GF-D8 (cell line): ENCODE results near the gene MTMR4.
A peak's percentile ranks its signal among the peaks of the same experiment; 100 is the strongest.
"Not testable (repeated sequence)": the region's sequence is repeated elsewhere in the genome, so short reads cannot be mapped to it uniquely, and the experiment has no call there.

Experiments used
- DNase-seq: peaks from one replicate; lab custom pipeline; 2025; lab: John Stamatoyannopoulos, UW

MTMR4 gene

DNA sequence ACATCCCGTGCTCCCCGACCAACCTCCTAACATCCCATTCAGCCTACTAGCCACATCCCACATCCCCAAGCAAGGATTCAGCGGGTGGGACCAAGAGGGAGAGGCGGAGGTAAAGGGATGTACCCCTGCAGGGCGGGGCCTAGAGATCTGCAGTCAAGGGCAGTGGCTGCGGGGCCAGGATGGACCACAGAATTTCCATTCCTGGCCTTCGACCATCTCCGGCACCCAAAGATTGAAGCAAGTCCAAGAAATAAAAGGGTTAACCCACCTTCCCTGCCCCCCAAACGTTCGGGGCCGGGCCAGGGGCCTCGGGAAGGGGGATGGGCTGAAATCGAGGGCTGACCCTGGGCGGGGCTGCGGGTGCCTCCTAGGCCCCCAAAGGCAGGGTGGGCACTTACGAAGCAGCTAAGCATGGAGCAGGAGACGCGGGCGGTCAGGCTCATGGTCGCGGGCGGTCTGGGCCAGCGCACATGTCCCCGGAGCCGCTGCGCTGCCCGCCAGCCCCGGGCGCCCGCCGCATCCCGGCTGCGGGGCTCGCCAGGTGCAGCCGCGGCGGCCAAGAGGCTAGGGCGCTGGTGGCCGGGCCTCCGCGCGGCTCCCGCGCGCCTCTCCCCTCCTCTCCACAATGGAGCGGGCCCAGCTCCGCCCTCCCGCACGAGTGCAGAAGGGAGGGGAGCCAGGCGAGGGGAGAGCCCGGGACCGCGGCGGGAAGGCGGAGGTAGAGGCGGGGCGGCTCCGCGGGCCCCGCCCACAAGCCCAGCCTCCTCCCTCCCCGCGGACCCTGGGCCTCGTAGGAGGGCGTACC lies at the start of gene MTMR4:
Gene MTMR4 (minus strand): TSS at position 674 of the 805 bp plus-strand sequence. CDS start 231 bp downstream, at position 443.
- no peak for DNase-seq

- no peak for DNase-seq
Observed at GRCh38 chr17:58560511-58560910, 46.1 kb upstream of the MTMR4 start.

- no peak for DNase-seq
Observed at GRCh38 chr17:58557981-58558380, 43.5 kb upstream of the MTMR4 start.

GRCh38 chr17:58556833-58557250 lies 42.4 kb upstream of the MTMR4 start:
- peak; percentile 40 for DNase-seq

DNA sequence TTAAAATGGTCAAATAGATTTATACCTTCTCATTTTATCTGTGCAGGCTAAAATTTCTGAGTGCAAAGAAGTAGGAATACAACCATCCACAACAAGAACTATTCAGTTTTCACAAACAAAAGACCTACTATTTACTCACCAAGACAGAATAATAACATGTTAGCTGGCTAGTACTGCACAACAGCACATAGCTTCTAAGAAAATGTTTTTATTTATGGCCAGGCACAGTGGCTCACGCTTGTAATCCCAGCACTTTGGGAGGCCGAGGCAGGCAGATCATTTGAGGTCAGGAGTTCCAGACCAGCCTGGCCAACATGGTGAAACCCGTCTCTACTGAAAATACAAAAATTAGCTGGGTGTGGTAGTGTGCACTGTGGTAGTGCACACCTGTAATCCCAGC lies 40.7 kb upstream of the MTMR4 start:
- DNase-seq, result not testable (repeated sequence)

GRCh38 chr17:58541249-58541648 lies 26.8 kb upstream of the MTMR4 start:
- DNase-seq, result no peak

- DNase-seq, result no peak
Observed at GRCh38 chr17:58539698-58540097, 25.3 kb upstream of the MTMR4 start.

- no peak for DNase-seq
Observed at GRCh38 chr17:58538811-58539409, 24.5 kb upstream of the MTMR4 start.

DNA sequence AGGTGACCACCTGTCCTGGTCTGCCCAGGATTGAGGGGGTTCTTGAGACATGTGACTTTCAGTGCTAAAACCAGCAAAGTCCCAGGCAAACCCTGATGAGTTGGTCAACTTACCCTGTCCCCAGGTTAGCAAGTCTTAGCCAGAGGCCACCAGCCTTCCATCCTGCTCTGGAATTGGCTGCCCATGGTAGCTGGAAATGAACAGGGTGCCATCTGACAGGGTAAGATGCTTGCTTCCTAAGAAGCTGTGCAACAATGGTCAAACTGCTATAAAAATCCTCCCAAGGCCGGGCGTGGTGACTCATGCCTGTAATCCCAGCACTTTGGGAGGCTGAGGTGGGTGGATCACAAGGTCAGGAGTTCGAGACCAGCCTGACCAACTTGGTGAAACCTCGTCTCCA lies 22.8 kb upstream of the MTMR4 start:
- DNase-seq, result no peak

DNA sequence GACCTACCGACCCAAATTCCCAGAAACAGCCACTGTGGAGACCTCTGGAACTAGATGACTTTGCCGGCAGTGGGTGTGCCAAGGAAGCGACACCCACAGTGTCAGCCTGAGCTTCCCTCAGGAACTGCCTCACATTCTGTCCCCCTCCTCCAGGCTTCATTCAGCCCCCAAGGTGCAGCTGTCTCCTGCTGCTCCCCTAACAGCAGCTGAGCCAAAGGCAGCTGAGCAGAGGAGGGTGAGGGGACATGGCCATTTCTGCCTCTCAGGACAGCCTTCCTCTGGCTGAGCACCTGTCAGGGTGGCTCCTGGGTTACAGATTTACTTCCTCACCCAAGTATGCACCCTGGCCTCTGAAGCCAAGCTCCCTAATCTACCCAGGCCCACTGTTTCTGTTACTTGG lies 22.1 kb upstream of the MTMR4 start:
- no peak for DNase-seq

DNA sequence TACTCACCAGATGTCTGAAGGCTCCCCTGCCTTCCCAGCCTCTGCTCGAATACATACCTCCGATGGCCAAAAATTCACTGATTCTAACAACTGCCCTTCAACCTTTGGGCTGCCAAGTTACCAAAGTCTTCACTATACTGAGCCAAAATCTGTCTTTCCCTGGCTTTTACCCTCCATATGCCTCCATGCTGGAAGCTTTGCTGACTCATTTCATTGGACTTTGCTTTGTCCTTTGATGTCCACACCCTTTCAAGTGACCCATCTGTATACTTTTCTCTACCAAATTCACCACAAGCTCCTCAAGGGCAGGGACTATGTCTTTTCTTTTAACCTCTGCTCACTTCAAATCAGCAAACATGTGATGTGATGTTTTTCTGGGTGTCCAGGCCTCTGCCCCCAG lies 21.0 kb upstream of the MTMR4 start:
- DNase-seq, result no peak

DNA sequence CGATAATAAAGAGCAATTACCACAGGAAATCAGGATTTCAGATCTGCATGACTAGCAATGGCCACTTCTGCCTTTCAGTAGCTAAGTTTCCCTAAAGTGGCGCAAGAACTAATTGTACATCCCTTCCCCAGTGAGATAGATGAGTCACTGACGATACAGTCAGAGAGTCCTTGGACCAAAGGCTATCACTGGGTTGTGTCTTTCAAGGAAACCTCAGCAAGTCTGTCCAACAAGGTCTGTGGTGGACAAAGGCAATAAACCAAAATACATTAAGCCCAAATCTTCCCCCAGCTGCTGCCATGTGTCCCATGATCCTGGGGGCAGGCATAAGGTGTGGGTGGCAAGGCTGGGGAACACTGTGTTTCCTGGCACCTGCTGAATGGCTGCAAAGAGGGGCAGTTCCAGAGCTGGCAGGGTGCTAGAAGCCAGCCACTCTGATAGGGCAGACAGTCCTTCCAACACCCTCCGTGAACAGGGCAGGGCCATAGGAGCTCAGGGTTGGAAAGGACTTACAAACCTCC lies 20.5 kb upstream of the MTMR4 start:
- no peak for DNase-seq

GRCh38 chr17:58534331-58534730 lies 19.9 kb upstream of the MTMR4 start:
- no peak for DNase-seq

- no peak for DNase-seq
Observed at GRCh38 chr17:58533616-58534188, 19.3 kb upstream of the MTMR4 start.

GRCh38 chr17:58532555-58532951 lies 18.1 kb upstream of the MTMR4 start:
- no peak for DNase-seq

GRCh38 chr17:58531661-58532554 lies 17.5 kb upstream of the MTMR4 start:
- no peak for DNase-seq

- DNase-seq, result no peak
Observed at GRCh38 chr17:58531122-58531521, 16.7 kb upstream of the MTMR4 start.

- no peak for DNase-seq
Observed at GRCh38 chr17:58530655-58531054, 16.2 kb upstream of the MTMR4 start.

- DNase-seq, result no peak
Observed at GRCh38 chr17:58529275-58529674, 14.8 kb upstream of the MTMR4 start.

GRCh38 chr17:58528443-58528842 lies 14.0 kb upstream of the MTMR4 start:
- no peak for DNase-seq

DNA sequence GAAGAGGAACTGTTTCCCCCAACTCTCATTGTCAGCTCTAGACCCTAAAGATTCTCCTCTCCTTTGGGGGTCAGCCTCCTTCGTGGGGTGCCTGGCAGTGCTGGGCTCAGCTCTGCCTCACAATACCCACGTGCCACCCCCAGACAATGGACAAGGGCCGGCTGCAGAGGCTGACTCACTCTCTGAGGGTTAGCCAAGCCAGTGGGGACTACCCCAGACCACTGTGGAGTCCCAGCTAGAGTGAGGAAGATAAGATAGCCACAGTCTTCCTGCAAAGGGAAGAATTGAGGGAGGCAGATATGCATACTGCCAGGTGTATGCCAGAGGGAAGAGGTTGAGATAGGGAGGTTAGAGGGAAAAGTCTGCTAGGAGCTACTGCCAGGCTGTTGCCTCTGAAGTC lies 13.5 kb upstream of the MTMR4 start:
- DNase-seq, result no peak

DNA sequence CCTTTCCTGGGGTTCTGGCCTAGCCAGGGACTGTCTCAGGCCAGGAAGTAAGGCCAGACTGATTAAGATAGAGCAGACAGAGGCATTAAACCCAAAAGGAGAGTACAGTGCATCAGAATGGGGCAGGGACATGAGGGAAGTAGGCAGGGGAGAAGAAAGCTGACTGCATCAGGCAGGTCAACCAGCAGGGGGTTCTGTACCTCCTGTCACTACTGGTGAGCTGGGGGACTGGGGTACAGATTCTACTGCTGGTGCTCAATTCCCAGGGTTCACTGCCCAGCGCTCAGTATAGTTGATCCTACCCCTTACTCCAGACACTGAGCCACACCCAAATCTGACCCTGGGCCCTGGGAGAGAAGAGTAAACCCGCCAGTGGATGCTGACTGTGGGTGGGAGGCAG lies 12.9 kb upstream of the MTMR4 start:
- no peak for DNase-seq
